CD4-positive, CD25-positive, alpha-beta regulatory T cell (primary cell): Measurements from ENCODE around the gene ZPR1. TPM values are rescaled to one million over a fixed set of nuclear protein-coding genes. Genes with fewer than 3 reads are reported as not detected.

Source experiments
- ATAC-seq, 2 donors: fragments of 150-1000 bp; cut with Tn5 transposase; one replicate each; pipeline ENCODE4 v1.10.0; 2021; ENCODE audit warnings: low read depth in 2 of 2, moderate number of reproducible peaks in 2 of 2, moderate library complexity in 1 of 2
- DNase-seq, 3 donors: peaks; one replicate each; pipeline versions ENCODE4 v3.0.0 to v3.0.0-alpha.2; 2012 to 2022; ENCODE audit warnings: mixed read lengths in 1 of 3
- H3K27ac ChIP-seq: one replicate; pipeline ENCODE4 v1.7.0; 2013; ENCODE audit warnings: mild to moderate bottlenecking, low read length; ENCODE audit not compliant: insufficient read depth, poor library complexity, severe bottlenecking
- H3K27me3 ChIP-seq: one replicate; pipeline ENCODE4 v1.7.0; 2013; ENCODE audit warnings: low read length; ENCODE audit not compliant: control insufficient read depth, insufficient read depth
- H3K36me3 ChIP-seq: one replicate; pipeline ENCODE4 v1.7.0; 2013; ENCODE audit warnings: mild to moderate bottlenecking, low read length, moderate library complexity; ENCODE audit not compliant: control insufficient read depth, insufficient read depth
- H3K4me1 ChIP-seq: 2 replicates; pipeline ENCODE4 v1.7.0; 2013; ENCODE audit warnings: mild to moderate bottlenecking, low read length; ENCODE audit not compliant: insufficient read depth, control insufficient read depth, poor library complexity, severe bottlenecking
- H3K4me3 ChIP-seq: one replicate; pipeline ENCODE4 v1.7.0; 2013; ENCODE audit warnings: low read depth, mild to moderate bottlenecking, low read length, moderate library complexity
- H3K9me3 ChIP-seq, 2 experiments: 1 replicate in 1 of 2; 2 replicates in 1 of 2; pipeline ENCODE4 v1.7.0; 2013; ENCODE audit warnings: low read length in 2 of 2, mild to moderate bottlenecking in 1 of 2, moderate library complexity in 1 of 2; ENCODE audit not compliant: control insufficient read depth in 2 of 2
- H3K27ac Mint-ChIP-seq, 3 donors: one replicate each; pipeline ENCODE4 v1.8.0; 2020 to 2022; ENCODE audit warnings: mild to moderate bottlenecking in 3 of 3, mixed read lengths in 3 of 3, moderate library complexity in 2 of 3
- H3K27me3 Mint-ChIP-seq: one replicate; pipeline ENCODE4 v1.8.0; 2022; ENCODE audit warnings: mild to moderate bottlenecking, mixed read lengths
- H3K36me3 Mint-ChIP-seq: one replicate; pipeline ENCODE4 v1.8.0; 2020; ENCODE audit warnings: mixed read lengths
- H3K4me1 Mint-ChIP-seq, 4 donors: one replicate each; pipeline ENCODE4 v1.8.0; 2020 to 2022; ENCODE audit warnings: mixed read lengths in 4 of 4, mild to moderate bottlenecking in 1 of 4
- H3K4me3 Mint-ChIP-seq, 4 donors: one replicate each; pipeline ENCODE4 v1.8.0; 2020 to 2022; ENCODE audit warnings: mild to moderate bottlenecking in 4 of 4, mixed read lengths in 4 of 4, moderate library complexity in 3 of 4
- H3K9me3 Mint-ChIP-seq, 7 donors: one replicate each; pipeline ENCODE4 v1.8.0; 2020 to 2022; ENCODE audit warnings: mixed read lengths in 7 of 7, mild to moderate bottlenecking in 3 of 7, moderate library complexity in 2 of 7
- polyA plus RNA-seq, 4 donors: library from polyadenylated mRNA; unstranded; fragments of 300-500 nt; fragmentation: Illumina TruSeq; gene quantifications; one replicate each; pipeline ENCODE4 v1.2.3, GENCODE V29; 2021
- total RNA-seq: library from RNA; stranded (reverse); gene quantifications from one replicate; pipeline ENCODE4 v1.2.3, GENCODE V29; 2022

ZPR1 gene
- total and polyA plus RNA-seq, 5 donors from 2014 or later: 43.4 to 99.8 (median 45.1) TPM

GRCh38 chr11:116788534-116788933 is 711 bp upstream of the ZPR1 start:
- peaks cover 21% of the 10 kb centered on the region for H3K36me3 Mint-ChIP-seq
- ATAC-seq: no peak
- Histone ChIP-seq H3K36me3 (peaks cover 30% of the 10 kb centered on the region), H3K9me3 (no peaks in the 10 kb centered on the region), H3K27ac (peak overlapping the region; percentile 77), H3K4me1 (peaks cover 27% of the 10 kb centered on the region), H3K4me3 (peak overlapping the region; percentile 84), H3K27me3 (no peaks in the 10 kb centered on the region)
- peaks cover 12% of the 10 kb centered on the region for H3K27me3 Mint-ChIP-seq
- H3K4me1 Mint-ChIP-seq: peaks cover 19 to 60% (median 35%) of the 10 kb centered on the region in 4 donors
- no peak for DNase-seq
- H3K27ac Mint-ChIP-seq: peak overlapping the region; percentile 94 to 100 (median 97)
- H3K4me3 Mint-ChIP-seq: peak overlapping the region; percentile 94 to 99 (median 97)
- H3K9me3 Mint-ChIP-seq: no peaks in the 10 kb centered on the region

DNA sequence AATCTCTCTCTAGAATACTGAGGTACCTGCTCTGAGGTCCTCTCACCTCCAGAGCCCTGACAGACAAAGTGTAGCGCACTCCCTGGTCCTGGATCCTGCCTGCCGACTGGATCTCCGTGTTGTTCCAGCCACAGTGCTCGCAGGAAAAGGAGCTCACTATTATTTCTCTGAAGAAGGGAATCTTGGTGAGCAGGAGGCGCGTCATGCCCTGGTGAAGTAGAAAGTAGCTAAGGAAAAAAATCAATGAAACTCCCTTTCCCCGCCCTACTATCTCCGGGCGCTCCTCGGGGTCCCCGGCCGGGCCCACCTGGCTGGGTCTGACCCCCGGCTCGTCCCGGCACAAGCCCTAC is 412 bp downstream of the ZPR1 start:
- Mint-ChIP-seq H3K4me1 (peaks cover 13 to 69% (median 43%) of the 10 kb centered on the region in 4 donors), H3K27me3 (peaks cover 12% of the 10 kb centered on the region), H3K27ac (peak overlapping the region in 2 of 3 donors; percentile 97 to 100), H3K36me3 (peaks cover 28% of the 10 kb centered on the region), H3K4me3 (peak overlapping the region; percentile 94 to 99 (median 97)), H3K9me3 (no peaks in the 10 kb centered on the region)
- no peaks in the 10 kb centered on the region for H3K9me3 ChIP-seq
- DNase-seq (peak in 1 of 3 donors; percentile 24), ATAC-seq (no peak)
- peaks cover 41% of the 10 kb centered on the region for H3K36me3 ChIP-seq
- no peaks in the 10 kb centered on the region for H3K27me3 ChIP-seq
- H3K27ac ChIP-seq: peak overlapping the region; percentile 77
- H3K4me1 ChIP-seq: peaks cover 27% of the 10 kb centered on the region
- peak overlapping the region; percentile 93 for H3K4me3 ChIP-seq

DNA sequence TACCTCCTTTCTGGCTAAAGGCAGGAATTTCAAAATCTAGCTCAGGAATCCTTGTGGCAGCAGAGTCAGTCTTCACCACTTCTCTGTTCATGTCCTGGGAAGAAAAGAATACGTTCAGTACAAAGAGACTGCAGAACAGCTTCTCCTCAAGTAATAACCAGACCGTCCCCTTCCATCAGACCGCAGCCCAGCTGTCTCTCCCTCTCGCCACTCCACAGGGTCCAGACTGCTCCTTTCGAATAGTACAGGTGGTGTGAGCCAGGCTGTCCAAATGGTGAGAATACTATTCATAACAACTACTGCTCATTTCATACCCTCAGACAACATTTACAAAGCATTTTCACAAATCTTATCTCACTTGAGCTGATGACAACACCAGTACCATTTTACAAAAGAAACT is 857 bp downstream of the ZPR1 start:
- Histone ChIP-seq H3K4me1 (peaks cover 27% of the 10 kb centered on the region), H3K27ac (peak overlapping the region; percentile 77), H3K27me3 (no peaks in the 10 kb centered on the region), H3K4me3 (peak overlapping the region; percentile 93), H3K9me3 (no peaks in the 10 kb centered on the region), H3K36me3 (peaks cover 45% of the 10 kb centered on the region)
- Mint-ChIP-seq H3K4me1 (peaks cover 13 to 73% (median 45%) of the 10 kb centered on the region in 4 donors), H3K36me3 (peaks cover 32% of the 10 kb centered on the region), H3K9me3 (no peaks in the 10 kb centered on the region), H3K27ac (peak overlapping the region; percentile 80 to 100 (median 97)), H3K4me3 (peak overlapping the region; percentile 94 to 99 (median 97)), H3K27me3 (peaks cover 12% of the 10 kb centered on the region)
- ATAC-seq (no peak), DNase-seq (no peak)

- no peaks in the 10 kb centered on the region for H3K9me3 ChIP-seq
- DNase-seq (no peak), ATAC-seq (no peak)
- peak overlapping the region; percentile 94 to 99 (median 97) for H3K4me3 Mint-ChIP-seq
- peaks cover 13 to 76% (median 47%) of the 10 kb centered on the region in 4 donors for H3K4me1 Mint-ChIP-seq
- H3K36me3 ChIP-seq: peaks cover 51% of the 10 kb centered on the region
- no peaks in the 10 kb centered on the region for H3K27me3 ChIP-seq
- peaks cover 35% of the 10 kb centered on the region for H3K36me3 Mint-ChIP-seq
- peaks cover 24% of the 10 kb centered on the region for H3K4me1 ChIP-seq
- peaks cover 12% of the 10 kb centered on the region for H3K27me3 Mint-ChIP-seq
- H3K27ac Mint-ChIP-seq: peak overlapping the region; percentile 26 to 100 (median 97)
- H3K4me3 ChIP-seq: peak overlapping the region; percentile 93
- no peak overlapping the region for H3K27ac ChIP-seq
- no peaks in the 10 kb centered on the region for H3K9me3 Mint-ChIP-seq
These were observed 1.5 kb downstream of the ZPR1 start for GRCh38 chr11:116786326-116786725.

GRCh38 chr11:116782728-116783127 is 5.1 kb downstream of the ZPR1 start:
- Mint-ChIP-seq H3K27me3 (peaks cover under 1% of the 10 kb centered on the region), H3K9me3 (no peaks in the 10 kb centered on the region), H3K4me3 (peak overlapping the region in 1 of 4 donors; percentile 75), H3K27ac (peak overlapping the region in 2 of 3 donors; percentile 9 to 58), H3K36me3 (peaks cover 58% of the 10 kb centered on the region), H3K4me1 (peaks cover 13 to 60% (median 50%) of the 10 kb centered on the region in 4 donors)
- peaks cover 11% of the 10 kb centered on the region for H3K4me1 ChIP-seq
- no peaks in the 10 kb centered on the region for H3K27me3 ChIP-seq
- H3K27ac ChIP-seq: no peak overlapping the region
- peaks cover 86% of the 10 kb centered on the region for H3K36me3 ChIP-seq
- no peak for ATAC-seq
- no peak for DNase-seq
- no peak overlapping the region for H3K4me3 ChIP-seq
- H3K9me3 ChIP-seq: no peaks in the 10 kb centered on the region

- H3K4me1 ChIP-seq: peaks cover 2% of the 10 kb centered on the region
- Mint-ChIP-seq H3K27ac (no peak overlapping the region), H3K36me3 (peaks cover 48% of the 10 kb centered on the region), H3K4me1 (peaks cover 9 to 66% (median 34%) of the 10 kb centered on the region in 4 donors), H3K27me3 (no peaks in the 10 kb centered on the region), H3K9me3 (peaks cover 0 to 1% (median 0%) of the 10 kb centered on the region in 7 donors), H3K4me3 (peak overlapping the region in 1 of 4 donors; percentile 67)
- H3K36me3 ChIP-seq: peaks cover 65% of the 10 kb centered on the region
- H3K27me3 ChIP-seq: no peaks in the 10 kb centered on the region
- H3K27ac ChIP-seq: no peak overlapping the region
- H3K9me3 ChIP-seq: no peaks in the 10 kb centered on the region
- no peak for DNase-seq
- H3K4me3 ChIP-seq: no peak overlapping the region
- ATAC-seq: no peak
These were observed 9.3 kb downstream of the ZPR1 start for GRCh38 chr11:116778556-116778955.

- peaks cover 38% of the 10 kb centered on the region for H3K36me3 Mint-ChIP-seq
- H3K4me3 Mint-ChIP-seq: peak overlapping the region in 2 of 4 donors; percentile 11 to 66
- no peak for DNase-seq
- H3K4me1 Mint-ChIP-seq: peaks cover 18 to 61% (median 27%) of the 10 kb centered on the region in 4 donors
- H3K27ac Mint-ChIP-seq: peak overlapping the region in 1 of 3 donors; percentile 88
- ATAC-seq: no peak
- Histone ChIP-seq H3K4me1 (peaks cover 10% of the 10 kb centered on the region), H3K4me3 (no peak overlapping the region), H3K9me3 (no peaks in the 10 kb centered on the region), H3K27me3 (no peaks in the 10 kb centered on the region), H3K36me3 (peaks cover 50% of the 10 kb centered on the region), H3K27ac (no peak overlapping the region)
- peaks cover 0 to 1% (median 0%) of the 10 kb centered on the region in 7 donors for H3K9me3 Mint-ChIP-seq
- peaks cover 11% of the 10 kb centered on the region for H3K27me3 Mint-ChIP-seq
These were observed 10.8 kb downstream of the ZPR1 start for GRCh38 chr11:116777056-116777455.

DNA sequence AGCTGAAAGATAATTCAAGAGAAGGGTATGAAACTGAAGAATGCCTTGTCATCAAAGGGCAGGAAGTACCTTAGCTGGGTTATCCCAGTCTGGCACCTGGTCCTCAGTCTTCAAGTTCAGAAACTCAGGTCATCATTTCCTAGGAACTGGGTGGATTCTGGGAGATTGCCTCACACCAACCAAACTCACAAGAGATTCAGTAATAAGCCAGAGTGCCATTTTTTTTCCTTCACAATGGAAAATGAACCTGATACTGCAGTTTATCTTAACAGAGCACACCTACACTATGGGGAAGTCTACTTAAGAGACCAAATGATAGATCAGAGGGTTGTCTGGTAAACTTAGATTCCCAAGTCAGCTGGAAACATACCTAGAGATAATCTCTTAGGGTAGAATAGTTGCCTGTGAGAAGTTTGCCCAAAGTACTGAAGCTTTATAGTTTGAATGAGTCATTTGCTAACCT is 11.3 kb downstream of the ZPR1 start:
- peaks cover 12% of the 10 kb centered on the region for H3K27me3 Mint-ChIP-seq
- H3K9me3 Mint-ChIP-seq: peaks cover 0 to 1% (median 0%) of the 10 kb centered on the region in 7 donors
- H3K36me3 Mint-ChIP-seq: peaks cover 36% of the 10 kb centered on the region
- Histone ChIP-seq H3K27me3 (no peaks in the 10 kb centered on the region), H3K36me3 (peaks cover 45% of the 10 kb centered on the region), H3K27ac (no peak overlapping the region), H3K4me3 (no peak overlapping the region), H3K4me1 (peaks cover 15% of the 10 kb centered on the region), H3K9me3 (no peaks in the 10 kb centered on the region)
- peak overlapping the region in 2 of 3 donors; percentile 65 to 88 for H3K27ac Mint-ChIP-seq
- no peak for ATAC-seq
- H3K4me1 Mint-ChIP-seq: peaks cover 20 to 59% (median 31%) of the 10 kb centered on the region in 4 donors
- peak overlapping the region in 2 of 4 donors; percentile 30 to 66 for H3K4me3 Mint-ChIP-seq
- no peak for DNase-seq
